Mesodermal cell (in vitro differentiated cells): ENCODE data around the gene FANK1.

Source experiments
- H3K27ac ChIP-seq: 2 replicates; pipeline ENCODE4 v1.7.0; 2013; ENCODE audit warnings: mild to moderate bottlenecking, low read depth, low read length, moderate library complexity; ENCODE audit not compliant: severe bottlenecking
- H3K36me3 ChIP-seq: 2 replicates; pipeline ENCODE4 v1.7.1; 2013; ENCODE audit warnings: mild to moderate bottlenecking, low read length, moderate library complexity; ENCODE audit not compliant: control insufficient read depth, insufficient read depth
- H3K4me1 ChIP-seq: one replicate; pipeline ENCODE4 v1.7.1; 2013; ENCODE audit warnings: mild to moderate bottlenecking, low read length; ENCODE audit not compliant: insufficient read depth, control insufficient read depth, poor library complexity, severe bottlenecking
- H3K4me3 ChIP-seq: 2 replicates; pipeline ENCODE4 v1.7.0; 2013; ENCODE audit warnings: low read length, control low read depth, mild to moderate bottlenecking; ENCODE audit not compliant: insufficient read depth, poor library complexity, severe bottlenecking; ENCODE audit errors: extremely low read depth
- H3K9me3 ChIP-seq: 2 replicates; pipeline ENCODE4 v1.7.1; 2013; ENCODE audit warnings: mild to moderate bottlenecking, low read length, moderate library complexity; ENCODE audit not compliant: control insufficient read depth
- WGBS, 2 experiments: methylation state at CpG; one replicate each; pipeline ENCODE4 v1.1.5; 2013; ENCODE audit warnings: missing lambda C conversion rate in 2 of 2; ENCODE audit not compliant: insufficient coverage in 2 of 2; 5-methylcytosine and 5-hydroxymethylcytosine counted together

The FANK1 gene

DNA sequence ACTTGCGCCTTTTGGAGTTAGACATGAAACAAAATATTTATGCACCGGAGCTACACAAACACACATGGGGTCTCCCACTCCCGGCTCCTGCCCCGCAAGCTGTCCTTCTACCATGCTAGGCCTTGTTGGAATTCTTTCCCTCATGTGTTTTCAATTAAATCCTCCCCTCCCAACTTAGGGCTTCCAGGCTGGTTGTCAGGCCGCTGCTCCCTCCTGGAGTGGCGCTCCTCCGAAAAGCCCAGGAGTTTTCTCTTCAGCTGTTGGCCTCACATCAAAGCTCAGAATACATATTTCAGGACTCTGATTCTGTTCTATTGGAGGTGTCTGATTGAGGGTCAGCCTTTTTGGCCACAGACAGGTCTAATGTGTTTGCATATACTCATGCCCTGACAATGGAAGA, 113.3 kb downstream of the FANK1 start:
- H3K27ac ChIP-seq: no peak overlapping the region
- no peaks in the 10 kb centered on the region for H3K9me3 ChIP-seq
- no peaks in the 10 kb centered on the region for H3K36me3 ChIP-seq
- H3K4me1 ChIP-seq: peaks cover 5% of the 10 kb centered on the region
- H3K4me3 ChIP-seq: no peak overlapping the region
- 96 to 98% methylated on average over 5 to 7 of the region's 7 CpGs for whole genome bisulfite sequencing, 2 experiments

DNA sequence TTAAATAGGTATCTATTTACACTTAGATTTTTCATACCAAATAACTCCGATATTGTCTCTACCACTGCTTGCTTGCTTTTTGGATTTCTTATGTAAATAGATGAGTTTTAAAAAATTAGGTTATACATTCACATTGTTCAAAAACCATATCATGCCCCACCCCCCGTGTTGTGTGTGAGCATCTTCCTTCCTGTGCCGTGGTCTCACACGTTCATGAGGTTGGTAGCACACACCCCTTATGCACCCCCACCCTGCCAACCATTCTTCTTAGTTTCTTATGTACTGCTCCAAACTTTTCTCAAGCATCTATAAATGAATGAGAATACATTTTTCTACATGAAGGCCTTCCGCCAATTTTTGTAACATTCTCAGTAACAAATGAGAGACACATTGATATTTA, 115.6 kb downstream of the FANK1 start:
- peaks cover 5% of the 10 kb centered on the region for H3K4me1 ChIP-seq
- H3K4me3 ChIP-seq: no peak overlapping the region
- H3K9me3 ChIP-seq: no peaks in the 10 kb centered on the region
- H3K27ac ChIP-seq: no peak overlapping the region
- H3K36me3 ChIP-seq: no peaks in the 10 kb centered on the region
- 100% methylated on average over 3 of the region's 5 CpGs; no CpG with 5 or more reads in 1 of the 2 experiments for WGBS, 2 experiments

DNA sequence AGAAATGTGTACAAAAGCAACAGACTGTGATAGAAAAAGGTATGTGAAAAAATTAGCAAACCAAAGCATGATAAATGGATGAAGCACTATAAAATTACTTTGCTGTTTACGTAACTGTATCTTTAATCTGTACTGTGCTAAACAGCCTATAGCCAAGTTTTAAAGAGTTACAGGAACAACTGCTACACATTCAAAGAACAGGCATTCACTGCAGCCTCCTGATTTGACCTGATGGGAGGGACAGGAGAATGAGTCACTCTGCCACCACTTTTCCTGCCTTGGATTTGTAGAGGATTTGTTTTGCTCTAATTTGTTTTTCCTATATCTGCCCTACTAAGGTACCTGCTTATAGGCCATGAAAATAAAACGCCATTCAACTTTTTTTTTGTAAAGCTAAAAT, 116.1 kb downstream of the FANK1 start:
- peaks cover 5% of the 10 kb centered on the region for H3K4me1 ChIP-seq
- H3K4me3 ChIP-seq: no peak overlapping the region
- H3K9me3 ChIP-seq: no peaks in the 10 kb centered on the region
- WGBS, 2 experiments: no CpG with 5 or more reads among the region's 2 CpGs
- H3K36me3 ChIP-seq: no peaks in the 10 kb centered on the region
- H3K27ac ChIP-seq: no peak overlapping the region

DNA sequence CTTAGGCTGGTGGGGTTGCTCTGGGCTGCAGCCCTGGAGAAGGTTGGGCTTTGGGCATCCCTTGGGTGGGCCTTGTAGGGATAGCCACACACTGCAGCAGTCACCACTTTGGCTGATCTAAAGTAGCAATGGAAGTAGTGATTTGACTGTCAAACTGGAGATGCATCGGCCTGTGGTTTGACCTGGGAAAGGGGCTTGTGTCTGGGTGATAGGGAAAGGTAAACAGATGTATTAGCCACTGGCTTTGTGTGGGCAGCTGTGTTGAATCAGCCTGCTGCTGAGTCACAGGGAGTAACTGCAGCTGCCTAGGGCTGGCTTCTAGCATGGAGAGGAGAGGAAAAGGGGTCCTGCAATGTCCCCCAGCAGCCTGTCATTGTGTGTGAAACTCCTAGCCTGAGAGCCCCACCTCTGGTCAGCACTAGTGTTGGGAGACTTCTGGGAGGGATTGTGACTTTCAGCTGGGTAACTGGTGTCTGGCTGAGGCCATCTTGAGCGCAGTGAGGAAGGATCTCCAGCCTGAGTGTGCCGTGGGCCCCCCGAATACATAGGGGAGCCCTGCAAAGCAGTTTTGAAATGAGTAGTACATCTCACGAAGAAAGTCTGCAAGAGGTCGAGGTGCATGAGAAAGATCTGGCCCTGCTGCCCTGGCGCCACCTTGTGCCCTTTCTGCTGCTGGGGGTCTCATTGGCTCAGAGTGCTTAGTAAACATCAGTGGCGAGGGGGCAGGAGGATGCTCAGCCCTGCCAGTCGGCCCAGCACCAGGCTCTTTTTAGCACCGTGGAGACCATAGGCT, 117.3 kb downstream of the FANK1 start:
- H3K4me3 ChIP-seq: no peak overlapping the region
- peaks cover 5% of the 10 kb centered on the region for H3K4me1 ChIP-seq
- 76 to 82% methylated on average over 8 to 10 of the region's 10 CpGs for WGBS, 2 experiments
- H3K36me3 ChIP-seq: peaks cover under 1% of the 10 kb centered on the region
- peak overlapping the region; percentile 71 for H3K27ac ChIP-seq
- H3K9me3 ChIP-seq: no peaks in the 10 kb centered on the region

DNA sequence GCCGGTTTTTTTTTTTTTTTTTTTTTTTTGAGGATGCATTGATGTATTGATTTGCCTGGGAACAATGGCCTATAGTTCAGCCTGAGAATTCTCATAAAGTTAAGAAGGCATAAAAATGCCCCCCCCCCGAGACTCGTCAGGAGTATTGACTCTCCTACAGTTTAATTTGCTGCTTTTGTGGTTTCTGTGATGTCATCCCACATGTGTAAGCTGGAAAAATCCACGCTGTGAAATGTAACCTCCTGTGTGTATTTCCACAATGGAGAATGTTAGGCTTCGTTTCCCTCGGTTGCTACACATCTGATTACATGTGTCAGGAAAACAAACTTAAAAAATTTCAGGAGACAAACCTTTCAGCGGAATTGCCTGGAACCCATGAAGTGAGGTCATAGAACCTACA, 117.9 kb downstream of the FANK1 start:
- H3K9me3 ChIP-seq: no peaks in the 10 kb centered on the region
- H3K4me3 ChIP-seq: no peak overlapping the region
- WGBS, 2 experiments: 96 to 98% methylated on average over 4 to 5 of the region's 7 CpGs
- H3K4me1 ChIP-seq: peaks cover 5% of the 10 kb centered on the region
- H3K36me3 ChIP-seq: peaks cover 7% of the 10 kb centered on the region
- no peak overlapping the region for H3K27ac ChIP-seq

DNA sequence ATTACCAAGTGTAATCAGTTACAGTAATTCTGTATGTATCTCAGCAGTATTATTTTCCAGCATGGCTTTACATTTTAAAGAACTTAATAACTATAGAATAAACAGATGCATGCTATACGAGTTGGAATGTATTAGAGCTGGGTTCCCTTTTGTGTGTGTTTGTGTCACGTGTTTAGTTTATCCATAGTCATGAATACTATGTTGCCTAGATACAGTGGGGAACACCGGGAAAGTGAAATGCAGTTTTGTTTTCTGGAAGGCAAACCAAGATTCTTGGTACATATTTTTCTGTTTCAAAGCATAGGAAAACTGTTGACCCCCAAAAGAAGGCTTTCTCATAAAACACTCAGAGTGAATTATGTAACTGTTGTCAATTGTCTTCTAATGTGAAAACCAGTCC, 119.0 kb downstream of the FANK1 start:
- Histone ChIP-seq H3K27ac (peak overlapping the region; percentile 11), H3K36me3 (peaks cover 11% of the 10 kb centered on the region), H3K4me1 (peaks cover 5% of the 10 kb centered on the region), H3K9me3 (no peaks in the 10 kb centered on the region), H3K4me3 (no peak overlapping the region)
- 60 to 90% methylated on average over 1 to 2 of the region's 3 CpGs for WGBS, 2 experiments

DNA sequence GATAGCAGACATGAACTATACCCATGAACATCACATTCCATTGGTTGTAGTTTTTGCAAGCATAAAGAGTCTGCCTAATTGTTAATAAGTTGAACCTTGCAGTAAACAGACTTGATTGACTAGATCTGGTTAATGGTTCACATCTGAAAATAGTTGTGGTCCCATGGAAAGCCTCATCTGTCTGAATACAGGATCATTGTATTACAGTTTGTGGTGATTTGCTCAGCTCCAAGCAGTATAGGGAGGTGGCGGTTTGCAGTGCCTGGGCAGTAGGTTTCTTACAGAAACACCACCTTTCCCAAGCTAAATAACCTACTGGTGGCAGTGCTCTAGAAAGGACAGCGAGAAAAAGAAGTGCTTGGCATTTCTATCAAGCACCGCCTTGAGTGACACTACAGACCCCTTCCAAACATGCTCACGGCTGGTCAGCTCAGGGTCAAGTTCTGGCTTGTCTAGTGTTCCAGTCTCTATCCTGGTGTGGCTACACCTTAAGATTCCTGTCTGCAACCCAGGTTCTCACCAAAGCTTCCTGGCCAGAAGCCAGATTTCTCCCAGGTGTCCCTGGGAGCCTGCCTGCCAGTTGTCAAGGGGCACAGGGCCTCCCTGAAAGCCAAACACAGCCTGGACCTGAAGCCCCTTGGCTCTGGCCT, 119.9 kb downstream of the FANK1 start:
- peaks cover 11% of the 10 kb centered on the region for H3K36me3 ChIP-seq
- H3K9me3 ChIP-seq: no peaks in the 10 kb centered on the region
- WGBS, 2 experiments: 94% methylated on average over 2 to 3 of the region's 4 CpGs
- H3K4me1 ChIP-seq: peaks cover 5% of the 10 kb centered on the region
- no peak overlapping the region for H3K4me3 ChIP-seq
- H3K27ac ChIP-seq: no peak overlapping the region

DNA sequence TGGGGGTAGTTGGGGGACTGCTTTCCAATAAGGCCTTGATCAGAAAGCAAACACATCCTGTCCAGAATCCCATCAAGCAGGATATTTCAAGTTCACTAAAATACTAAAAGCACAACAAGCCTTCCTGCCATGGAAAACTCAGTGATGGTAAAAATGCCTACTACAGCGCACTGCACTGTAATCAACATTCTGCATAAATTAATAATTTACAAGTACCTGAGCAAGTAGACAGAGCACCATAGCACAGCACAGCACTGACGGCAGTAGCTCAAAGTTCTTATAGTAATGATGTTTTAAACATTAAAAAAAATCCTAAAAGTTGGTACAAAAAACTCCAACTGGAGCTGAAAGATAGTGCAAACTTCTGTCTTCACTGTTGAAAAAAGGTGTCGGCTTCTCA, 120.5 kb downstream of the FANK1 start:
- WGBS, 2 experiments: 83 to 94% methylated on average over 1 to 2 of the region's 3 CpGs
- no peak overlapping the region for H3K4me3 ChIP-seq
- no peaks in the 10 kb centered on the region for H3K9me3 ChIP-seq
- H3K4me1 ChIP-seq: peaks cover 5% of the 10 kb centered on the region
- no peak overlapping the region for H3K27ac ChIP-seq
- peaks cover 11% of the 10 kb centered on the region for H3K36me3 ChIP-seq

DNA sequence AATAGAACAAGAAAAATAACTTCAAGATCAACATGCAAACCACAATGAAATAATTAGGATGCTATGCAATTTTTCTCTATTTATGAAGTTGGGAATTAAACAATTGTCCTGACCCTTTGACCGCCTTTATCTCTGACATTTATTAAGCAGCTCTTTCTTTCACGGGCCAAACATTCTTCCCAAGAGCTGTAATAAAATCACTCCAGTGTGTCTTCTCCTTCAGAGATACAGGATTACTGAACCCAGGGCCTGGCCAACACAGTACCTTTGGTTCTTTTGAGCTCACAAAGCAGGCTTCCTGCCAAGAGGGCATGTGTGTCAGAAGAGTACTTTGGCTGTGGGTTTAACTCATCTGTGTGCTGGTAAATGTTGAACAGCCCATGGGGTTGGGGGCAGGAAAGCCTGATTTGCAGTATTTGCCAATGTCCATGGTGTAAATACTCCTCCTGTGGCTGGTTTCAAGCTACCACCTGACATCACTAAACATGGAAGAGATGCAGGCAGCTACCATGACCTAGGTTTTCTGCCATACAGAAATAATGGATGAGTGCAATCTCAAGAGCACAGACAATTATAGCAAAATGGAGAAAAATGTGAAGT, 121.7 kb downstream of the FANK1 start:
- Histone ChIP-seq H3K27ac (no peak overlapping the region), H3K4me3 (no peak overlapping the region), H3K36me3 (peaks cover 11% of the 10 kb centered on the region), H3K9me3 (no peaks in the 10 kb centered on the region), H3K4me1 (peaks cover 5% of the 10 kb centered on the region)
- 86% methylated on average over 2 of the region's 2 CpGs; no CpG with 5 or more reads in 1 of the 2 experiments for WGBS, 2 experiments

DNA sequence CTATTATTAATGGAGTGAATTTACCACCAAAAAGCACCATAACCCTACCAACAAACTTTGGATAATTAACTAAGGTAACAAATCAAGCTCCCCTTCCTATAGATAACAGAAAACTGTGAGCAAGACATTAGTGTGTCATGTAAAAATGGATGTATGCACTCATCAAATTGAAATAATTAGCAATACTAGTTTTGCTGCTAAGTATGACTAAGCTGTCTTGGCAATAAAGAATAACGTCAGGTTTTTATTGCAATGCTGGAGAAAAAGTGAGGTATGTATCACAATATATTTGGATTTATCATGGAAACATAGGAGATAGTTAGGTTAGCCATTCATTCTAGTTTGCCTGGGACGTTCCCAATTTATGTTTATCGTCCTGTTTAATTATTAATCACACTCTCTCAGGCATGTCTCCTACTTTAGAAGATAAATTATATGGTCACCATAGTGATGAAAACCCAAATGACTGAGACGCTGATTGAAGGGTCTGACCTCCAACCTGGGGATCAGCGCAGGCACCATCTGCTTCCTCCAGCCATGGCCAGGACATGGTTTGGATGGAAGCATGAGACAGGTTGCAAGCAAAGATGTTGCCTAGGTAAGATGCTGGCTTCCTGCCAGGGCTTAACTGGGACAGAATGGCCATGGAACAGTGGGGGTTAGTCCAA, 125.6 kb downstream of the FANK1 start:
- whole genome bisulfite sequencing, 2 experiments: 80 to 91% methylated on average over 3 of the region's 5 CpGs
- no peaks in the 10 kb centered on the region for H3K9me3 ChIP-seq
- no peak overlapping the region for H3K27ac ChIP-seq
- no peaks in the 10 kb centered on the region for H3K4me1 ChIP-seq
- H3K36me3 ChIP-seq: peaks cover 11% of the 10 kb centered on the region
- no peak overlapping the region for H3K4me3 ChIP-seq
